Keratinocyte (primary cell): ENCODE measurements around the gene PRSS53.

Experiments used
- CTCF ChIP-seq, 3 experiments: IDR thresholded peaks in 1 of 3; conservative IDR thresholded peaks in 1 of 3; optimal IDR thresholded peaks in 1 of 3; 2 replicates in 2 of 3; 3 replicates in 1 of 3; pipeline versions ENCODE3 to v1.5.1; 2011; ENCODE audit warnings: low read length in 3 of 3, mild to moderate bottlenecking in 3 of 3, moderate library complexity in 2 of 3, control low read depth in 1 of 3, inconsistent platforms in 1 of 3; ENCODE audit not compliant: insufficient read depth in 2 of 3; ENCODE audit errors: extremely low read depth in 1 of 3
- EZH2 ChIP-seq: IDR thresholded peaks from one replicate; pipeline ENCODE4 v1.6.1; 2012; ENCODE audit warnings: inconsistent platforms, mild to moderate bottlenecking, low read length, moderate library complexity

DNA sequence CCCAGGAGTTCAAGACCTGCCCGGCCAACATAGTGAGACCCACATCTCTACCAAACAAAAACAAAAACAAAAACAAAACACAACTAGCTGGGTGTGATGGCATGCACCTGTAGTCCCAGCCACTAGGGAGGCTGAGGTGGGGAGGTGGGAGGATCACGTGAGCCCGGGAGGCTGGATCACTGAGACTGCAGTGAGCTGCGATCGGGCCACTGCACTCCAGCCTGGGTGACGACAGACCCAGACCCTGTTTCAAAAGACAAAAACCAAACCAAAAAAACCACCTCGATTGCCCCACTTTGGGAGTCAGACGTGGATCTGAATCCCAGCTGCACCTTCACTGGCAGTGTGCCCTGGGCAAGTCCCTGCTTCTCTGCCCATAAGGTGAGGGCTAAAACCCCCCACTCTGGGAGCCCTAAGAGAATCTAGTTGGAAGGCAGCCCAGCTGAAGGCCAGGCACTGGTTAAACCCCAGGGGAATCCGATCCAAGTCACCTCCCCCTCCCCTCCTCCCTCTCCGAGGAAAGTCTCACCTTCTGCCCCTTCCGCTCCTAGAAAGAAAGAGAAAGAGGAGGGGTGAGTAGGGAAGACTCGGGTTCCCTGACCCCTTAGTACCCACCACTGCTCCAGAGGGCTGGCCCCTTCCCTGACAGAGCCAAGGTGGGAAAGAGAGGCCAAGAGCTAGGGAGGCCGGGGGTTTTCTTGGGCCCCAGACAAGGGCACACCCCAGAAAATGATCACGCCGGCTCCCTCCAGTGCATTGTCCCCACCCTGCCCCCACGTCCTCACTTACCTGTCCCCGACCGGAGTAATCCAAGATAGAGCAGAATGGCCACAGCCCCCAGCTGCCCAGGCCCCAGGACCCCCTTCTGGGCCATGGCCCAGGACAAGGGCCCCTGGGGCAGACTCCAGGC is 46.1 kb upstream of the PRSS53 start:
- TF ChIP-seq CTCF (optimal IDR thresholded peaks at IDR 0.05 in 1 of 3, IDR thresholded peaks at IDR 0.05 in 1 of 3, conservative IDR thresholded peaks at IDR 0.05 in 1 of 3; ENCODE audit: extremely low read depth in 1 of 3, insufficient read depth in 2 of 3, low read length in 3 of 3) = peak in 1 of 3 experiments; percentile 22
- TF ChIP-seq EZH2 = no peak
